Retinal pigment epithelial cell (primary cell): ENCODE results near the gene SLC35G1.

Experiments used
- DNase-seq: peaks from one replicate; pipeline ENCODE4 v3.0.0-alpha.2; 2010; ENCODE audit warnings: low read depth
- H3K4me3 ChIP-seq: 2 replicates; pipeline ENCODE4 v1.5.1; 2011; ENCODE audit warnings: mild to moderate bottlenecking, low read length, control low read depth, moderate library complexity
- TF ChIP-seq, protein P1 (sequence below): conservative IDR thresholded peaks from 2 replicates; pipeline ENCODE4 v1.5.1; 2011; ENCODE audit warnings: low read depth, low read length, control low read depth, inconsistent platforms

SLC35G1 gene

GRCh38 chr10:93893646-93894515 is at the start of gene SLC35G1:
TSS of gene SLC35G1 (plus strand) at chr10:93893978. CDS start at chr10:93894034, 56 bp downstream.
- no peak for DNase-seq
- TF ChIP-seq, protein P1, sequence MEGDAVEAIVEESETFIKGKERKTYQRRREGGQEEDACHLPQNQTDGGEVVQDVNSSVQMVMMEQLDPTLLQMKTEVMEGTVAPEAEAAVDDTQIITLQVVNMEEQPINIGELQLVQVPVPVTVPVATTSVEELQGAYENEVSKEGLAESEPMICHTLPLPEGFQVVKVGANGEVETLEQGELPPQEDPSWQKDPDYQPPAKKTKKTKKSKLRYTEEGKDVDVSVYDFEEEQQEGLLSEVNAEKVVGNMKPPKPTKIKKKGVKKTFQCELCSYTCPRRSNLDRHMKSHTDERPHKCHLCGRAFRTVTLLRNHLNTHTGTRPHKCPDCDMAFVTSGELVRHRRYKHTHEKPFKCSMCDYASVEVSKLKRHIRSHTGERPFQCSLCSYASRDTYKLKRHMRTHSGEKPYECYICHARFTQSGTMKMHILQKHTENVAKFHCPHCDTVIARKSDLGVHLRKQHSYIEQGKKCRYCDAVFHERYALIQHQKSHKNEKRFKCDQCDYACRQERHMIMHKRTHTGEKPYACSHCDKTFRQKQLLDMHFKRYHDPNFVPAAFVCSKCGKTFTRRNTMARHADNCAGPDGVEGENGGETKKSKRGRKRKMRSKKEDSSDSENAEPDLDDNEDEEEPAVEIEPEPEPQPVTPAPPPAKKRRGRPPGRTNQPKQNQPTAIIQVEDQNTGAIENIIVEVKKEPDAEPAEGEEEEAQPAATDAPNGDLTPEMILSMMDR = no peak
- peak within 1 kb of the TSS; percentile 81 for H3K4me3 ChIP-seq

DNA sequence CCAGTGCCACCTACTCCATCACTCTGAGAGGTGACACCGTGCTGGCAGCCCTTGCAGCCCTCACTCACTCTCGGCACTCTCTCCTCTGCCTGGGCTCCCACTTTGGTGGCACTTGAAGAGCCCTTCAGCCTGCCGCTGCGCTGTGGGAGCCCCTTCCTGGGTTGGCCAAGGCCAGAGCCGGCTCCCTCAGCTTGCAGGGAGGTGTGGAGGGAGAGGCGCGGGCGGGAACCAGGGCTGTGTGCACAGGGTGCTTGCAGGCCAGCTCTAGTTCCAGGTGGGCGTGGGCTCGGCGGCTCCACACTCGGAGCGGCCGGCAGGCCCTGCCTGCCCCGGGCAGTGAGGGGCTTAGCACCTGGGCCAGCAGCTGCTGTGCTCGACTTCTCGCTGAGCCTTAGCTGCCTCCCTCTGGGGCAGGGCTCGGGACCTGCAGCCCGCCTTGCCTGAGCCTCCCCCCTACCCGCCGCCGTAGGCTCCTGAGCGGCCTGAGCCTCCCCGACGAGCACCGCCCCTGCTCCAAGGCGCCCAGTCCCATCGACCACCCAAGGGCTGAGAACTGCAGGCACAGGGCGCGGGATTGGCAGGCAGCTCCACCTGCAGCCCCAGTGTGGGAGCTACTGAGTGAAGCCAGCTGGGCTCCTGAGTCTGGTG is 48.7 kb upstream of the SLC35G1 start:
- H3K4me3 ChIP-seq = no peak overlapping the region
- TF ChIP-seq, protein P1 = no peak
- DNase-seq = no peak

- TF ChIP-seq, protein P1 = no peak
- H3K4me3 ChIP-seq = no peak overlapping the region
- DNase-seq = no peak
Measured at GRCh38 chr10:93849593-93849992, 44.2 kb upstream of the SLC35G1 start.

DNA sequence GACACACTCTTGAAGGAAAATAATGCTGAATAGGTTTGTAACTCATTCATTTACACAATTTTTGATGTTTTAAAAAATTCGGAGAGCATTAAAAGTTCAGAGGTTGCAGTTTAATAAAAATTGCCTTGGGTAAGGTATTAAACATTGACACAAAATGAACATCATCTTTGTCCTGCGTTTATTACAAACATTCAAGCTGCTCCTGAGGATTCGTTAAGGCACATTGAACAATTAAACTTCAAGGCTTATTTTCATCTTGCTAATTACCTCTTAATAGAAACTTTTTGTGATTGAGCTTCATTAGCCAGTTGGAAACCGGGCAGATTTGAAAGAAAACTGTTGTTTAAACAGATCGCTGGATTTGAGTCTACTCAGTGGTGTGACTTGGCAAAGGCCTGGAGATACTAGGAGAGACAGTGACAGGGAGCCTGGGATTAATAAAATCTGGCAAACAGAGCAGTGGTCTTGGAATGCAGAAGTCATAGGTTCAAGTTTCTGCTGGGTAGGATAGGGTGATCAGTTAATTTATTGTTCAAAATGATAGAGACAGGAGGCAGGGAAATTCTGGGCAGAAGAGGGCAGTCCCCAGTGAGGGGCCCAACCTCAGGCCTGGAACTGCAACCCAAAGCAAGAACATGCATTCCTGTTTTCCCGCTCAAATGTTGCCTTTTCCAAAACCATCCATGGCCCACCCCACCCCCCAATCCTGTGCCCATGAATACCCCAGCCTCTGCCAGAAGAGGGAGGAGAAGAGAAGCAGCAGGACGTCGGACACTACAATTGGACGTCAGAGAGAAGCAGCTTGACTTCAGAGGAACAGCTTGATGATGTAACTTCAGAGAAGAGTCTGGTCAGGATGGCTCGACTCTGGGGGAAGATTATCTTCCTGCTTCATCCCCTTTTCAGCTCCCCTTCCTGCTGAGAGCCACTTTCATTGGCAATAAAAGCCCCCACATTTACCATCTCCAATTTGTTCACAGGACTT is 43.5 kb upstream of the SLC35G1 start:
- TF ChIP-seq, protein P1 = no peak
- H3K4me3 ChIP-seq = no peak overlapping the region
- DNase-seq = no peak

- TF ChIP-seq, protein P1 = no peak
- DNase-seq = no peak
- H3K4me3 ChIP-seq = no peak overlapping the region
Measured at GRCh38 chr10:93851169-93851568, 42.6 kb upstream of the SLC35G1 start.

DNA sequence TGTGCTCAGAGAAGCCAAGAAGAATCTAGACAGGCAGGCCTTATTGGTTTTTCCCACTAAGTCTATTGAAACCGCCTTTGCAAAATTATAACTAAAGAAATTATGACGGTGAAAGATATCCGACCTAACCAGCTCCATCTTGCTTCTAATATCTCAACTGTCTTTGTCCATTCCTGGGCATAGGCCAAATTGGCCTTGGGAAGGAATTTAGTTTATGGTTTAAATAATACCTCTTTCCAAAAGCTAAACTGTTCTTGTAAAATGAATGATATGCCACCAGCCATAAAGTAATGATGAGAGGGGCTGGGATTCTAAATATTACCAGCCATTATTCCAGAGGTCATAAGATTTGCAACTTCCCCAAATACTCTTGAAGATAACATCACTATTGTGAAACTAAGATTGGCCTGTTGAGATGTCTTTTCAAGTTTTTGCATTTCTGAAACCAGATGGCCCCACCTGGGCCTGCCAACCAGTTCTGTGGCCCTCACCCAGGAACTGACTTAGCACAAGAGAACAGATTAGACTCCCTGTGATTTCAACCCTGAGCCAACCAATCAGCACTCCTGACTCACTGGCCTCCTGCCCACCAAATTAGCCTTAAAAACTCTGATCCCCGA is 41.2 kb upstream of the SLC35G1 start:
- TF ChIP-seq, protein P1 = no peak
- H3K4me3 ChIP-seq = no peak overlapping the region
- no peak for DNase-seq
